Activated T-cell treated with anti-CD3 and anti-CD28 coated beads for 1 hour (primary cell): ENCODE measurements around the gene RFX8.
"Not testable (repeated sequence)": the region's sequence is repeated elsewhere in the genome, so short reads cannot be mapped to it uniquely, and the experiment has no call there.

Experiments
- DNase-seq: peaks from one replicate; pipeline ENCODE4 v3.0.0-alpha.2; 2020; ENCODE audit warnings: low read depth

Gene RFX8

GRCh38 chr2:101375653-101376052 lies 99.3 kb downstream of the RFX8 start:
- DNase-seq = no peak

- DNase-seq = no peak
These were observed 99.9 kb downstream of the RFX8 start for GRCh38 chr2:101374821-101375561.

- DNase-seq = no peak
These were observed 102.1 kb downstream of the RFX8 start for GRCh38 chr2:101372792-101373191.

GRCh38 chr2:101371636-101372035 lies 103.3 kb downstream of the RFX8 start:
- DNase-seq = no peak

GRCh38 chr2:101369100-101369499 lies 105.8 kb downstream of the RFX8 start:
- DNase-seq = no peak

GRCh38 chr2:101368376-101368775 lies 106.5 kb downstream of the RFX8 start:
- no peak for DNase-seq

GRCh38 chr2:101367508-101367907 lies 107.4 kb downstream of the RFX8 start:
- no peak for DNase-seq

GRCh38 chr2:101364878-101365277 lies 110.0 kb downstream of the RFX8 start:
- DNase-seq = no peak

GRCh38 chr2:101362777-101363176 lies 112.1 kb downstream of the RFX8 start:
- no peak for DNase-seq

GRCh38 chr2:101362316-101362715 lies 112.6 kb downstream of the RFX8 start:
- DNase-seq = no peak

- DNase-seq = no peak
These were observed 113.4 kb downstream of the RFX8 start for GRCh38 chr2:101361522-101361921.

- no peak for DNase-seq
These were observed 113.8 kb downstream of the RFX8 start for GRCh38 chr2:101361121-101361520.

- no peak for DNase-seq
These were observed 114.7 kb downstream of the RFX8 start for GRCh38 chr2:101360232-101360631.

GRCh38 chr2:101359410-101359954 lies 115.4 kb downstream of the RFX8 start:
- DNase-seq = no peak

- no peak for DNase-seq
These were observed 117.5 kb downstream of the RFX8 start for GRCh38 chr2:101357376-101357775.

GRCh38 chr2:101356521-101356920 lies 118.4 kb downstream of the RFX8 start:
- no peak for DNase-seq

GRCh38 chr2:101356055-101356454 lies 118.9 kb downstream of the RFX8 start:
- DNase-seq = no peak

GRCh38 chr2:101355401-101356054 lies 119.4 kb downstream of the RFX8 start:
- no peak for DNase-seq

- DNase-seq = no peak
These were observed 120.2 kb downstream of the RFX8 start for GRCh38 chr2:101354420-101355311.

GRCh38 chr2:101352631-101353030 lies 122.3 kb downstream of the RFX8 start:
- DNase-seq = not testable (repeated sequence)

- no peak for DNase-seq
These were observed 123.7 kb downstream of the RFX8 start for GRCh38 chr2:101351207-101351606.

- DNase-seq = no peak
These were observed 124.8 kb downstream of the RFX8 start for GRCh38 chr2:101349893-101350662.
